ENCODE data around the gene PLXNC1.

The PLXNC1 gene

GRCh38 chr12:94225506-94225905 lies 77.1 kb downstream of the PLXNC1 start:
- Histone ChIP-seq H3K36me3 (ENCODE audit: control insufficient read depth in 1 of 2, insufficient read depth in 2 of 2, low read length in 2 of 2) (no peaks in the 10 kb centered on the region), H2AK5ac (ENCODE audit: low read length) (no peak overlapping the region), H3K14ac (ENCODE audit: low read length) (no peak overlapping the region), H3K79me1 (ENCODE audit: low read length) (no peaks in the 10 kb centered on the region), H4K12ac (ENCODE audit: low read depth, low read length) (no peak overlapping the region), H3K27ac (ENCODE audit: low read depth, low read length) (no peak overlapping the region), H4K8ac (ENCODE audit: low read depth, low read length) (no peak overlapping the region), H3K27me3 (ENCODE audit: insufficient read depth, low read length) (no peaks in the 10 kb centered on the region), H3K79me2 (ENCODE audit: control insufficient read depth, insufficient read depth, low read length, poor library complexity) (no peaks in the 10 kb centered on the region), H2BK120ac (ENCODE audit: insufficient read depth, low read length, poor library complexity) (no peak overlapping the region), H3K4me2 (ENCODE audit: low read length) (no peak overlapping the region), H2BK12ac (ENCODE audit: low read length) (no peak overlapping the region), H3K4me1 (ENCODE audit: control insufficient read depth in 1 of 2, insufficient read depth in 2 of 2, low read length in 2 of 2) (no peaks in the 10 kb centered on the region), H3K4me3 (ENCODE audit: low read depth, low read length) (no peak overlapping the region), H3K9me3 (ENCODE audit: insufficient read depth, low read depth, low read length) (peaks cover 2% of the 10 kb centered on the region), H2BK5ac (ENCODE audit: low read depth, low read length, poor library complexity) (no peak overlapping the region), H3K18ac (ENCODE audit: low read length) (no peak overlapping the region), H4K91ac (ENCODE audit: low read depth, low read length) (no peak overlapping the region), H3K4ac (ENCODE audit: low read depth, low read length) (no peak overlapping the region), H2AFZ (ENCODE audit: insufficient read depth, low read length, poor library complexity) (no peak overlapping the region), H3K23ac (ENCODE audit: low read length) (no peak overlapping the region), H3K9ac (ENCODE audit: low read length) (no peak overlapping the region)
- WGBS (ENCODE audit: extremely low coverage, insufficient coverage, insufficient read length): no CpG with 5 or more reads among the region's 9 CpGs
- no peak for DNase-seq

- H4K8ac ChIP-seq (ENCODE audit: low read depth, low read length): no peak overlapping the region
- H3K79me2 ChIP-seq (ENCODE audit: control insufficient read depth, insufficient read depth, low read length, poor library complexity): no peaks in the 10 kb centered on the region
- DNase-seq: peak in 1 of 2 donors; percentile 61
- H3K79me1 ChIP-seq (ENCODE audit: low read length): no peaks in the 10 kb centered on the region
- H3K27ac ChIP-seq (ENCODE audit: low read depth, low read length): no peak overlapping the region
- WGBS (ENCODE audit: extremely low coverage, insufficient coverage, insufficient read length): no CpG with 5 or more reads among the region's 5 CpGs
- H3K27me3 ChIP-seq (ENCODE audit: insufficient read depth, low read length): no peaks in the 10 kb centered on the region
- no peak overlapping the region for H2BK12ac ChIP-seq (ENCODE audit: low read length)
- no peak overlapping the region for H2BK5ac ChIP-seq (ENCODE audit: low read depth, low read length, poor library complexity)
- H3K9me3 ChIP-seq (ENCODE audit: insufficient read depth, low read depth, low read length): peaks cover 2% of the 10 kb centered on the region
- H3K4me3 ChIP-seq (ENCODE audit: low read depth, low read length): no peak overlapping the region
- no peak overlapping the region for H4K91ac ChIP-seq (ENCODE audit: low read depth, low read length)
- no peak overlapping the region for H3K14ac ChIP-seq (ENCODE audit: low read length)
- no peak overlapping the region for H3K4ac ChIP-seq (ENCODE audit: low read depth, low read length)
- no peak overlapping the region for H2BK120ac ChIP-seq (ENCODE audit: insufficient read depth, low read length, poor library complexity)
- H3K18ac ChIP-seq (ENCODE audit: low read length): no peak overlapping the region
- no peak overlapping the region for H2AK5ac ChIP-seq (ENCODE audit: low read length)
- H3K4me2 ChIP-seq (ENCODE audit: low read length): no peak overlapping the region
- no peak overlapping the region for H2AFZ ChIP-seq (ENCODE audit: insufficient read depth, low read length, poor library complexity)
- H3K9ac ChIP-seq (ENCODE audit: low read length): no peak overlapping the region
- no peak overlapping the region for H3K23ac ChIP-seq (ENCODE audit: low read length)
- H3K36me3 ChIP-seq (ENCODE audit: control insufficient read depth in 1 of 2, insufficient read depth in 2 of 2, low read length in 2 of 2): no peaks in the 10 kb centered on the region
- H4K12ac ChIP-seq (ENCODE audit: low read depth, low read length): no peak overlapping the region
- no peaks in the 10 kb centered on the region for H3K4me1 ChIP-seq (ENCODE audit: control insufficient read depth in 1 of 2, insufficient read depth in 2 of 2, low read length in 2 of 2)
These were observed 77.7 kb downstream of the PLXNC1 start for GRCh38 chr12:94225947-94226630.

GRCh38 chr12:94227066-94227465 lies 78.7 kb downstream of the PLXNC1 start:
- no peak overlapping the region for H4K8ac ChIP-seq (ENCODE audit: low read depth, low read length)
- no peaks in the 10 kb centered on the region for H3K79me2 ChIP-seq (ENCODE audit: control insufficient read depth, insufficient read depth, low read length, poor library complexity)

GRCh38 chr12:94228488-94228907 lies 80.1 kb downstream of the PLXNC1 start:
- H3K4me1 ChIP-seq (ENCODE audit: control insufficient read depth in 1 of 2, insufficient read depth in 2 of 2, low read length in 2 of 2): no peaks in the 10 kb centered on the region
- H3K4ac ChIP-seq (ENCODE audit: low read depth, low read length): no peak overlapping the region
- no peak overlapping the region for H4K91ac ChIP-seq (ENCODE audit: low read depth, low read length)
- H3K27ac ChIP-seq (ENCODE audit: low read depth, low read length): no peak overlapping the region
- no peak overlapping the region for H2BK5ac ChIP-seq (ENCODE audit: low read depth, low read length, poor library complexity)
- H3K9me3 ChIP-seq (ENCODE audit: insufficient read depth, low read depth, low read length): peaks cover 2% of the 10 kb centered on the region
- DNase-seq: no peak
- no peaks in the 10 kb centered on the region for H3K79me2 ChIP-seq (ENCODE audit: control insufficient read depth, insufficient read depth, low read length, poor library complexity)
- no peak overlapping the region for H3K9ac ChIP-seq (ENCODE audit: low read length)
- no peak overlapping the region for H3K18ac ChIP-seq (ENCODE audit: low read length)
- H3K14ac ChIP-seq (ENCODE audit: low read length): no peak overlapping the region
- H3K79me1 ChIP-seq (ENCODE audit: low read length): no peaks in the 10 kb centered on the region
- no peak overlapping the region for H2AK5ac ChIP-seq (ENCODE audit: low read length)
- H2AFZ ChIP-seq (ENCODE audit: insufficient read depth, low read length, poor library complexity): no peak overlapping the region
- H3K23ac ChIP-seq (ENCODE audit: low read length): no peak overlapping the region
- H3K4me3 ChIP-seq (ENCODE audit: low read depth, low read length): no peak overlapping the region
- H3K36me3 ChIP-seq (ENCODE audit: control insufficient read depth in 1 of 2, insufficient read depth in 2 of 2, low read length in 2 of 2): no peaks in the 10 kb centered on the region
- H2BK120ac ChIP-seq (ENCODE audit: insufficient read depth, low read length, poor library complexity): no peak overlapping the region
- H3K27me3 ChIP-seq (ENCODE audit: insufficient read depth, low read length): no peaks in the 10 kb centered on the region
- H4K12ac ChIP-seq (ENCODE audit: low read depth, low read length): no peak overlapping the region
- no peak overlapping the region for H2BK12ac ChIP-seq (ENCODE audit: low read length)
- no peak overlapping the region for H4K8ac ChIP-seq (ENCODE audit: low read depth, low read length)
- WGBS (ENCODE audit: extremely low coverage, insufficient coverage, insufficient read length): no CpG with 5 or more reads among the region's 8 CpGs
- H3K4me2 ChIP-seq (ENCODE audit: low read length): no peak overlapping the region

More at GRCh38 chr12:94227066-94227465, 78.7 kb downstream of the PLXNC1 start:
- no peak overlapping the region for H2BK5ac ChIP-seq (ENCODE audit: low read depth, low read length, poor library complexity)
- H3K4me3 ChIP-seq (ENCODE audit: low read depth, low read length): no peak overlapping the region
- no peak overlapping the region for H4K12ac ChIP-seq (ENCODE audit: low read depth, low read length)
- H3K9ac ChIP-seq (ENCODE audit: low read length): no peak overlapping the region
- H4K91ac ChIP-seq (ENCODE audit: low read depth, low read length): no peak overlapping the region
- H2AFZ ChIP-seq (ENCODE audit: insufficient read depth, low read length, poor library complexity): no peak overlapping the region
- H2BK120ac ChIP-seq (ENCODE audit: insufficient read depth, low read length, poor library complexity): no peak overlapping the region
- no peak overlapping the region for H3K27ac ChIP-seq (ENCODE audit: low read depth, low read length)
- no peak overlapping the region for H2AK5ac ChIP-seq (ENCODE audit: low read length)
- DNase-seq: no peak
- no peaks in the 10 kb centered on the region for H3K4me1 ChIP-seq (ENCODE audit: control insufficient read depth in 1 of 2, insufficient read depth in 2 of 2, low read length in 2 of 2)
- H3K9me3 ChIP-seq (ENCODE audit: insufficient read depth, low read depth, low read length): peaks cover 2% of the 10 kb centered on the region
- H3K18ac ChIP-seq (ENCODE audit: low read length): no peak overlapping the region
- no CpG with 5 or more reads among the region's 2 CpGs for WGBS (ENCODE audit: extremely low coverage, insufficient coverage, insufficient read length)
- H3K4me2 ChIP-seq (ENCODE audit: low read length): no peak overlapping the region
- no peaks in the 10 kb centered on the region for H3K36me3 ChIP-seq (ENCODE audit: control insufficient read depth in 1 of 2, insufficient read depth in 2 of 2, low read length in 2 of 2)
- no peak overlapping the region for H2BK12ac ChIP-seq (ENCODE audit: low read length)
- H3K4ac ChIP-seq (ENCODE audit: low read depth, low read length): no peak overlapping the region
- H3K14ac ChIP-seq (ENCODE audit: low read length): no peak overlapping the region
- H3K23ac ChIP-seq (ENCODE audit: low read length): no peak overlapping the region
- no peaks in the 10 kb centered on the region for H3K79me1 ChIP-seq (ENCODE audit: low read length)
- no peaks in the 10 kb centered on the region for H3K27me3 ChIP-seq (ENCODE audit: insufficient read depth, low read length)
